ENCODE measurements around the gene SEC14L1. TPM values are rescaled to one million over a fixed set of nuclear protein-coding genes. Genes with fewer than 3 reads are reported as not detected.
"Not testable (repeated sequence)": the region's sequence is repeated elsewhere in the genome, so short reads cannot be mapped to it uniquely, and the experiment has no call there.

The SEC14L1 gene
- total RNA-seq, 1 experiment from 2014 or later = 58.6 TPM

- no peaks in the 10 kb centered on the region for H3K9me3 ChIP-seq (ENCODE audit: control insufficient read depth, low read depth, low read length)
- H4K5ac ChIP-seq (ENCODE audit: insufficient read length, low read depth, low read length) = no peak overlapping the region
- no peak overlapping the region for H3K4ac ChIP-seq (ENCODE audit: low read depth, low read length)
- Mint-ChIP-seq H3K36me3 (ENCODE audit: insufficient read depth in 1 of 3, low read depth in 3 of 3) (peaks cover 4 to 24% (median 21%) of the 10 kb centered on the region in 3 experiments; a peak in 6 of 7 replicates), H3K4me1 (peaks cover 34 to 35% of the 10 kb centered on the region in 2 experiments), H3K9me3 (no peaks in the 10 kb centered on the region), H3K27ac (no peak overlapping the region; a peak in 1 of 7 replicates), H3K27me3 (ENCODE audit: low read depth) (no peaks in the 10 kb centered on the region), H3K4me3 (no peak overlapping the region)
- H3K4me1 ChIP-seq (ENCODE audit: insufficient read depth, low read length) = peaks cover 2% of the 10 kb centered on the region; the same call in 1 of the 2 replicates
- no peaks in the 10 kb centered on the region for H4K20me1 ChIP-seq (ENCODE audit: control insufficient read depth, insufficient read depth, insufficient read length)
- H3K18ac ChIP-seq (ENCODE audit: insufficient read length, low read depth, low read length) = no peak overlapping the region
- H3K27ac ChIP-seq (ENCODE audit: insufficient read length, low read depth, low read length) = no peak overlapping the region
- no peak for DNase-seq
- no peak overlapping the region for H2AK5ac ChIP-seq (ENCODE audit: insufficient read length, low read length)
- H3K56ac ChIP-seq (ENCODE audit: insufficient read length, low read depth, low read length) = no peak overlapping the region
- no peaks in the 10 kb centered on the region for H3K23me2 ChIP-seq (ENCODE audit: insufficient read length, low read depth, low read length, poor library complexity, severe bottlenecking)
- H3K14ac ChIP-seq (ENCODE audit: insufficient read depth, low read length) = no peak overlapping the region
- no peak overlapping the region for H2BK5ac ChIP-seq (ENCODE audit: insufficient read length, low read length)
- no peaks in the 10 kb centered on the region for H3K79me1 ChIP-seq (ENCODE audit: insufficient read depth, low read depth, low read length, poor library complexity, severe bottlenecking)
- no CpG with 5 or more reads among the region's 15 CpGs for WGBS (ENCODE audit: extremely low coverage, insufficient read length, low lambda C conversion rate)
- no peak overlapping the region for H4K91ac ChIP-seq (ENCODE audit: insufficient read length, low read depth, low read length)
- H3K23ac ChIP-seq (ENCODE audit: insufficient read length, low read depth, low read length) = no peak overlapping the region
- no peak overlapping the region for H3K4me2 ChIP-seq (ENCODE audit: insufficient read depth, insufficient read length, low read length)
- no peak overlapping the region for H2BK120ac ChIP-seq (ENCODE audit: low read depth, low read length, poor library complexity, severe bottlenecking)
- no peak for TF ChIP-seq CTCF (conservative IDR thresholded peaks at IDR 0.05)
- H3K9ac ChIP-seq (ENCODE audit: extremely low read depth, insufficient read length, low read length) = no peak overlapping the region
- H3K27me3 ChIP-seq (ENCODE audit: insufficient read depth, low read length) = no peaks in the 10 kb centered on the region
- no peak overlapping the region for H3T11ph ChIP-seq (ENCODE audit: low read length)
- H2BK15ac ChIP-seq (ENCODE audit: low read depth, low read length) = no peak overlapping the region
- H2BK20ac ChIP-seq (ENCODE audit: low read depth, low read length, poor library complexity, severe bottlenecking) = no peak overlapping the region
- no peak overlapping the region for H4K8ac ChIP-seq (replicated peaks; ENCODE audit: insufficient read length, low read depth, low read length)
- H2AFZ ChIP-seq (ENCODE audit: low read length) = no peak overlapping the region
- H3K79me2 ChIP-seq (ENCODE audit: insufficient read depth, low read length) = no peaks in the 10 kb centered on the region
- H2BK12ac ChIP-seq (ENCODE audit: insufficient read length, low read depth, low read length) = no peak overlapping the region
Observed at GRCh38 chr17:77101521-77102410, 39.0 kb upstream of the SEC14L1 start.

GRCh38 chr17:77102411-77103134 is 38.2 kb upstream of the SEC14L1 start:
- H3K14ac ChIP-seq (ENCODE audit: insufficient read depth, low read length); H3K4me3 Mint-ChIP-seq; H4K91ac ChIP-seq (ENCODE audit: insufficient read length, low read depth, low read length); H2BK20ac ChIP-seq (ENCODE audit: low read depth, low read length, poor library complexity, severe bottlenecking); H3K9me3 Mint-ChIP-seq; H3K23ac ChIP-seq (ENCODE audit: insufficient read length, low read depth, low read length); H2AK5ac ChIP-seq (ENCODE audit: insufficient read length, low read length); H3K18ac ChIP-seq (ENCODE audit: insufficient read length, low read depth, low read length); DNase-seq; H2BK15ac ChIP-seq (ENCODE audit: low read depth, low read length); H3K27me3 Mint-ChIP-seq (ENCODE audit: low read depth); H3K4ac ChIP-seq (ENCODE audit: low read depth, low read length); H3K79me2 ChIP-seq (ENCODE audit: insufficient read depth, low read length); H4K5ac ChIP-seq (ENCODE audit: insufficient read length, low read depth, low read length); H3K9me3 ChIP-seq (ENCODE audit: control insufficient read depth, low read depth, low read length); H3K4me1 ChIP-seq (ENCODE audit: insufficient read depth, low read length); H2BK12ac ChIP-seq (ENCODE audit: insufficient read length, low read depth, low read length); H4K20me1 ChIP-seq (ENCODE audit: control insufficient read depth, insufficient read depth, insufficient read length); H3K56ac ChIP-seq (ENCODE audit: insufficient read length, low read depth, low read length); H3T11ph ChIP-seq (ENCODE audit: low read length); H2BK5ac ChIP-seq (ENCODE audit: insufficient read length, low read length); H2AFZ ChIP-seq (ENCODE audit: low read length); H3K27ac ChIP-seq (ENCODE audit: insufficient read length, low read depth, low read length); H2BK120ac ChIP-seq (ENCODE audit: low read depth, low read length, poor library complexity, severe bottlenecking); H3K9ac ChIP-seq (ENCODE audit: extremely low read depth, insufficient read length, low read length); H3K4me2 ChIP-seq (ENCODE audit: insufficient read depth, insufficient read length, low read length); H3K23me2 ChIP-seq (ENCODE audit: insufficient read length, low read depth, low read length, poor library complexity, severe bottlenecking); H4K8ac ChIP-seq (replicated peaks; ENCODE audit: insufficient read length, low read depth, low read length); H3K27ac Mint-ChIP-seq; H3K27me3 ChIP-seq (ENCODE audit: insufficient read depth, low read length); H3K79me1 ChIP-seq (ENCODE audit: insufficient read depth, low read depth, low read length, poor library complexity, severe bottlenecking): not testable (repeated sequence)
- Mint-ChIP-seq H3K4me1 (peaks cover 34 to 35% of the 10 kb centered on the region in 2 experiments), H3K36me3 (ENCODE audit: insufficient read depth in 1 of 3, low read depth in 3 of 3) (peaks cover 4 to 22% (median 18%) of the 10 kb centered on the region in 3 experiments; a peak in 6 of 7 replicates)
- no CpG with 5 or more reads among the region's 8 CpGs for WGBS (ENCODE audit: extremely low coverage, insufficient read length, low lambda C conversion rate)
